GM12878 (cell line): ENCODE measurements around the gene GRK5. TPM values are rescaled to one million over a fixed set of nuclear protein-coding genes. Genes with fewer than 3 reads are reported as not detected.

Source experiments
- ATAC-seq: fragments of 200-7000 bp; cut with Tn5 transposase; 3 replicates; pipeline ENCODE4 v1.9.1; 2020; ENCODE audit warnings: mild to moderate bottlenecking, moderate library complexity
- BruUV-seq: library from RNA; stranded (reverse); fragments of 400-500 nt; replicated peaks from 2 replicates; lab custom pipeline; 2021; lab: Mats Ljungman, UMichigan
- CTCF ChIA-PET: fragments of 300-600 bp; sonication (Branson Sonifier 250); formaldehyde crosslinking; extraction: SDS; loops from one replicate; lab custom pipeline; 2021; ENCODE audit warnings: inconsistent platforms; lab: Yijun Ruan, JAX
- POLR2A ChIA-PET: fragments of 350-600 bp; formaldehyde crosslinking; extraction: SDS; loops from one replicate; lab custom pipeline; 2021; ENCODE audit warnings: inconsistent platforms; lab: Charles Lee
- RAD21 ChIA-PET: fragments of 300-600 bp; sonication (Branson Sonifier 250); formaldehyde crosslinking; loops from one replicate; lab custom pipeline; 2023; ENCODE audit warnings: antibody characterized with exemption; ENCODE audit not compliant: unreplicated experiment; lab: Charles Lee
- SMC1A ChIA-PET: fragments of 300-600 bp; sonication (Branson Sonifier 250); formaldehyde crosslinking; loops from one replicate; lab custom pipeline; 2023; ENCODE audit not compliant: unreplicated experiment, uncharacterized antibody; lab: Charles Lee
- DNase-seq: peaks from one replicate; pipeline ENCODE4 v3.0.0-alpha.2; 2011; ENCODE audit warnings: low read depth, low spot score
- FAIRE-seq: peaks from 3 replicates; lab custom pipeline; 2011; peaks lifted over from hg19 to GRCh38; lab: Jason Lieb, UNC
- H2AFZ ChIP-seq: 2 replicates; pipeline ENCODE4 v1.6.0; 2011; ENCODE audit warnings: low read depth, low read length, control low read depth; ENCODE audit not compliant: control insufficient read depth
- H3K27ac ChIP-seq: 2 replicates; pipeline ENCODE4 v1.5.1; 2011; ENCODE audit warnings: control low read depth; ENCODE audit not compliant: control insufficient read depth, insufficient read depth
- H3K27me3 ChIP-seq, 2 experiments: replicated peaks in 1 of 2; 2 replicates each; pipeline versions ENCODE4 v1.6.0 to v1.6.1; 2011; ENCODE audit warnings: low read length in 1 of 2; ENCODE audit not compliant: control insufficient read depth in 2 of 2, insufficient read depth in 2 of 2
- H3K36me3 ChIP-seq, 2 experiments: 2 replicates each; pipeline ENCODE4 v1.5.1; 2011; ENCODE audit warnings: low read length in 1 of 2; ENCODE audit not compliant: control insufficient read depth in 2 of 2, insufficient read depth in 2 of 2
- H3K4me1 ChIP-seq: 2 replicates; pipeline ENCODE4 v1.6.1; 2011; ENCODE audit warnings: mild to moderate bottlenecking, low read length, moderate library complexity, mixed read lengths; ENCODE audit not compliant: control insufficient read depth, insufficient read depth
- H3K4me2 ChIP-seq: 2 replicates; pipeline ENCODE4 v1.6.0; 2011; ENCODE audit warnings: control low read depth; ENCODE audit not compliant: control insufficient read depth, insufficient read depth
- H3K4me3 ChIP-seq: fragments of 200-600 bp; sonication (generic); 2 replicates; pipeline ENCODE4 v1.5.1; 2016
- H3K79me2 ChIP-seq: 2 replicates; pipeline ENCODE4 v1.6.0; 2011; ENCODE audit warnings: low read length; ENCODE audit not compliant: control insufficient read depth, insufficient read depth
- H3K9ac ChIP-seq: 2 replicates; pipeline ENCODE4 v1.8.0; 2011; ENCODE audit warnings: low read length, control low read depth, mixed read lengths; ENCODE audit not compliant: control insufficient read depth, insufficient read depth
- H3K9me3 ChIP-seq: replicated peaks from 3 replicates; pipeline ENCODE4 v1.5.1; 2011; ENCODE audit warnings: mild to moderate bottlenecking, low read length; ENCODE audit not compliant: control insufficient read depth, insufficient read depth
- H4K20me1 ChIP-seq: 2 replicates; pipeline ENCODE4 v1.6.0; 2011; ENCODE audit not compliant: control insufficient read depth, insufficient read depth
- BACH1 ChIP-seq: fragments of 450-650 bp; IDR thresholded peaks from 2 replicates; pipeline ENCODE4 v1.6.1; 2017; ENCODE audit warnings: mild to moderate bottlenecking, borderline replicate concordance
- BCLAF1 ChIP-seq: fragments of 450-650 bp; IDR thresholded peaks from 2 replicates; pipeline ENCODE4 v1.6.1; 2017; ENCODE audit warnings: antibody characterized with exemption, mild to moderate bottlenecking, moderate library complexity
- E2F8 ChIP-seq: fragments of 450-650 bp; IDR thresholded peaks from 2 replicates; pipeline ENCODE4 v1.6.1; 2018; ENCODE audit warnings: mild to moderate bottlenecking, low read depth, moderate library complexity; ENCODE audit not compliant: partially characterized antibody
- GATAD2B ChIP-seq: fragments of 450-650 bp; conservative IDR thresholded peaks from 2 replicates; pipeline ENCODE4 v1.6.1; 2017; ENCODE audit warnings: low read depth, mild to moderate bottlenecking, moderate library complexity
- HSF1 ChIP-seq: fragments of 150-350 bp; IDR thresholded peaks from 2 replicates; pipeline ENCODE4 v1.6.1; 2014; ENCODE audit warnings: mild to moderate bottlenecking, low read depth, low read length
- JUND ChIP-seq: IDR thresholded peaks from 2 replicates; pipeline ENCODE4 v1.6.1; 2012; ENCODE audit warnings: low read depth, mild to moderate bottlenecking, low read length, improper control_type of control experiment, moderate library complexity
- KLF5 ChIP-seq: fragments of 450-650 bp; IDR thresholded peaks from 2 replicates; pipeline ENCODE4 v1.6.1; 2014; ENCODE audit warnings: mild to moderate bottlenecking; ENCODE audit not compliant: partially characterized antibody
- LARP7 ChIP-seq: fragments of 450-650 bp; IDR thresholded peaks from 2 replicates; pipeline ENCODE4 v1.6.1; 2017; ENCODE audit warnings: mild to moderate bottlenecking
- NBN ChIP-seq: fragments of 450-650 bp; IDR thresholded peaks from 2 replicates; pipeline ENCODE4 v1.6.1; 2016
- NFXL1 ChIP-seq: fragments of 450-650 bp; IDR thresholded peaks from 2 replicates; pipeline ENCODE4 v1.6.1; 2017; ENCODE audit warnings: antibody characterized with exemption, mild to moderate bottlenecking, borderline replicate concordance
- NR2C1 ChIP-seq: fragments of 450-650 bp; IDR thresholded peaks from 2 replicates; pipeline ENCODE4 v1.6.1; 2017; ENCODE audit warnings: antibody characterized with exemption, mild to moderate bottlenecking, moderate library complexity
- NRF1 ChIP-seq: conservative IDR thresholded peaks from 2 replicates; pipeline ENCODE4 v1.6.1; 2011; ENCODE audit warnings: mild to moderate bottlenecking, low read depth, low read length, improper control_type of control experiment
- PAX5 ChIP-seq: IDR thresholded peaks from 2 replicates; pipeline ENCODE4 v1.6.1; 2011; ENCODE audit warnings: low read depth, low read length, borderline replicate concordance
- RB1 ChIP-seq: fragments of 450-650 bp; formaldehyde crosslinking; IDR thresholded peaks from 2 replicates; pipeline ENCODE4 v1.6.1; 2017; ENCODE audit warnings: mild to moderate bottlenecking, borderline replicate concordance
- RUNX3 ChIP-seq: IDR thresholded peaks from 2 replicates; pipeline ENCODE4 v1.6.1; 2012; ENCODE audit warnings: low read length, inconsistent platforms
- WGBS: methylation state at CpG from one replicate; pipeline ENCODE4 v1.1.6; 2016; ENCODE audit warnings: low lambda C conversion rate; ENCODE audit not compliant: insufficient replicate concordance, insufficient coverage; ENCODE audit errors: missing lambda C conversion rate; 5-methylcytosine and 5-hydroxymethylcytosine counted together
- in situ Hi-C: fragments of 300-500 bp; cut with MboI; formaldehyde crosslinking; loops from 9 replicates; pipeline ENCODE4 v1.14.3; 2018; ENCODE audit warnings: mixed read lengths
- intact Hi-C: fragments of 100-400 bp; cut with micrococcal nuclease; formaldehyde crosslinking; loops from one replicate; pipeline ENCODE4 v1.14.2; 2022; ENCODE audit not compliant: unreplicated experiment
- polyA plus RNA-seq, 11 experiments: library from polyadenylated mRNA; depleted of rRNA in 4 of 11; unstranded in 6 of 11; stranded (reverse) in 5 of 11; fragments of >200 nt; fragmentation: Nextera tagmentation in 4 of 11; fragmentation: Illumina TruSeq in 1 of 11; extraction: Ambion mirVana in 4 of 11; extraction: Trizol in 1 of 11; gene quantifications; 1 replicate in 1 of 11; 2 replicates in 10 of 11; pipeline versions ENCODE4 v1.2.1 to v1.2.3, GENCODE V29; 2011 to 2016; ENCODE audit warnings: inconsistent platforms in 2 of 11, missing spikeins in 2 of 11, low read depth in 1 of 11
- total RNA-seq, 4 experiments: library from RNA; depleted of rRNA in 3 of 4; stranded (reverse); fragments of >200 nt in 3 of 4; fragmentation: Illumina TruSeq in 1 of 4; extraction: Trizol in 1 of 4; gene quantifications; 2 replicates each; pipeline versions ENCODE4 v1.2.1 to v1.2.3, GENCODE V29; 2013 to 2021

The GRK5 gene
- total and polyA plus RNA-seq, 10 of the 15 experiments (the other 5 are each of a cell fraction or from before 2014, with no cell fraction given), result 0.11 to 22.1 (median 10.0) TPM

GRCh38 chr10:119206603-119207365 is 587 bp upstream of the GRK5 start:
- intact Hi-C loops (loop anchor here (1.0 to 5.0 kb wide), 5 partner anchors 210 to 446 kb away; partner anchors contain the start of genes BAG3, RGS10 and TIAL1), in situ Hi-C loops (loop anchor here (5.0 kb wide), 1 partner anchor 286 kb away; no protein-coding TSS in a partner anchor)
- DNase-seq (no peak), FAIRE-seq (no peak), ATAC-seq (peak; percentile 65)
- H2AFZ ChIP-seq, result peak overlapping the region; percentile 62
- peaks cover 10% of the 10 kb centered on the region for H3K4me1 ChIP-seq
- no peaks in the 10 kb centered on the region for H3K36me3 ChIP-seq
- SMC1A ChIA-PET, result interaction anchor here (0.8 to 5.3 kb wide), 16 partner anchors 8 to 653 kb away, joined by 3 to 28 read pairs (median 4); no protein-coding TSS in a partner anchor
- H3K4me3 ChIP-seq, result peak overlapping the region; percentile 73
- RAD21 ChIA-PET, result interaction anchor here (0.6 to 3.8 kb wide), 29 partner anchors 8 to 498 kb away, joined by 3 to 46 read pairs (median 5); partner anchors contain the start of genes PRDX3, RGS10 and SFXN4
- H3K27me3 ChIP-seq, result no peaks in the 10 kb centered on the region
- H3K9ac ChIP-seq, result peak overlapping the region; percentile 84
- peak overlapping the region; percentile 85 for H3K27ac ChIP-seq
- H3K79me2 ChIP-seq, result peaks cover 42% of the 10 kb centered on the region
- H4K20me1 ChIP-seq, result no peaks in the 10 kb centered on the region
- BruUV-seq, result no TSS peak
- CTCF ChIA-PET, result interaction anchor here (0.6 to 4.6 kb wide), 38 partner anchors 9 to 638 kb away, joined by 3 to 43 read pairs (median 4); partner anchors contain the start of genes BAG3 and RGS10
- H3K9me3 ChIP-seq, result no peaks in the 10 kb centered on the region
- 2% methylated on average over 62 of the region's 97 CpGs for WGBS
- POLR2A ChIA-PET, result interaction anchor here (0.5 to 1.6 kb wide), 10 partner anchors 17 to 523 kb away, joined by 3 to 11 read pairs (median 3); partner anchors contain the start of genes EIF3A and TIAL1
- H3K4me2 ChIP-seq, result peak overlapping the region; percentile 92
- TF ChIP-seq RUNX3, result no peak
- TF ChIP-seq E2F8, result no peak
- TF ChIP-seq HSF1, result no peak
- peak; percentile 92; the same call in 1 of the 2 replicates for TF ChIP-seq RB1
- TF ChIP-seq KLF5, result peak; percentile 27
- no peak for TF ChIP-seq NRF1
- no peak for TF ChIP-seq BCLAF1
- peak; percentile 37 for TF ChIP-seq NR2C1
- TF ChIP-seq LARP7, result peak; percentile 84
- peak; percentile 92 for TF ChIP-seq GATAD2B
- TF ChIP-seq PAX5, result 0 out of 2 replicates have a peak, but pooled peaks have one; percentile 13
- TF ChIP-seq BACH1, result peak; percentile 58
- peak; percentile 46; the same call in 1 of the 2 replicates for TF ChIP-seq NFXL1
- 0 out of 2 replicates have a peak, but pooled peaks have one; percentile 21 for TF ChIP-seq NBN
- TF ChIP-seq JUND, result 0 out of 2 replicates have a peak, but pooled peaks have one; percentile 4
